ENCODE measurements around the gene RDH16.
A peak's percentile ranks its signal among the peaks of the same experiment; 100 is the strongest.
"Not testable (repeated sequence)": the region's sequence is repeated elsewhere in the genome, so short reads cannot be mapped to it uniquely, and the experiment has no call there.

RDH16 gene

GRCh38 chr12:56951582-56952339 is 5.6 kb downstream of the RDH16 start:
- DNase-seq = no peak

GRCh38 chr12:56948881-56949280 is 8.5 kb downstream of the RDH16 start:
- no peak for DNase-seq

DNA sequence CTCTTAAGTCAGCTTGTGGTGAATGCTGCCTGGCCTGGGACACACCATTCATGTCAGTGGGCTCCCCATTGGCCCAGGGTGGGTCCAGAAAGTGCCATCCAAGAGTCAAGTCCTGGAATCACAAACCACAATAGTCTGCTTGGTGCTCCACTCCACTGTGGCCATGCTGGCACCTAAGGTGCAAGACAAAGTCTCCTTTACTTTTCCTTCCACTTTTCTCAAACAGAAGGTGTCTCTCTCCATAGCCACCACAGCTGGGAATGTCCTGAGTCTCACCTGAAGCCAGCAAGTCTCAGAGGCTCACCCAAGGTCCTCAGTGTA is 9.0 kb downstream of the RDH16 start:
- no peak for DNase-seq

- DNase-seq = no peak
Measured at GRCh38 chr12:56947633-56948456, 9.6 kb downstream of the RDH16 start.

- no peak for DNase-seq
Measured at GRCh38 chr12:56943878-56944277, 13.5 kb downstream of the RDH16 start.

- not testable (repeated sequence) for DNase-seq
Measured at GRCh38 chr12:56943374-56943773, 14.0 kb downstream of the RDH16 start.

- DNase-seq = peak; percentile 72
Measured at GRCh38 chr12:56941299-56942017, 15.9 kb downstream of the RDH16 start.

GRCh38 chr12:56940942-56941298 is 16.5 kb downstream of the RDH16 start:
- not testable (repeated sequence) for DNase-seq

- no peak for DNase-seq
Measured at GRCh38 chr12:56935752-56936151, 21.7 kb downstream of the RDH16 start.

- DNase-seq = no peak
Measured at GRCh38 chr12:56935157-56935556, 22.3 kb downstream of the RDH16 start.

- DNase-seq = no peak
Measured at GRCh38 chr12:56933826-56934625, 23.4 kb downstream of the RDH16 start, which contains the start of gene SDR9C7. Gene SDR9C7 (minus strand): TSS chr12:56934408. CDS start chr12:56934261, 147 bp downstream.

- no peak for DNase-seq
Measured at GRCh38 chr12:56932867-56933266, 24.5 kb downstream of the RDH16 start.

- no peak for DNase-seq
Measured at GRCh38 chr12:56932146-56932545, 25.3 kb downstream of the RDH16 start.

DNA sequence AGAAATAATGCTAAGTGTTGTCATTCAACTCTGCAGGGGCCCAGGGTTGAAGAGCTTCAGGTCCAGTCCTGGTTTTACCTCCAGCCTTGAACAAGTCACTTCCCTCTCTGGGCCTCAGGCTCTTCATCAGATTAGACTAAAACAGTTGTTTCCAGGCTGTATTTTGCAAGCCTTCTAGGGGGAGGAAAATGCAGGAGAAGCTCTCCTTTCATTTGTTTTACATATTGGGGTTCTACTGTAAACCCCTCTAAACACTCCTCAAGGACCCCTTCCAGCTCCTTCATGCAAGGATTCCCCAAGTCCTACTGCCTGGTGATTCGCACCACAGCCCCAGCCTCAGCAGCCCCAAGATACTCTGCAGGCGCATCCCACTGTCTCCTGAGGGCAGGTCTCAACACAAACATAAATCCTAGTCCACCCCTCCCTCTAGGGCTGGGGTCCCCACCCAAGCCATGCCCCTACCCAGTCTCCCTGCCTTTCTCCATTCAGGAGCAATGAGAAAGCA is 25.9 kb downstream of the RDH16 start:
- DNase-seq = peak; percentile 55

DNA sequence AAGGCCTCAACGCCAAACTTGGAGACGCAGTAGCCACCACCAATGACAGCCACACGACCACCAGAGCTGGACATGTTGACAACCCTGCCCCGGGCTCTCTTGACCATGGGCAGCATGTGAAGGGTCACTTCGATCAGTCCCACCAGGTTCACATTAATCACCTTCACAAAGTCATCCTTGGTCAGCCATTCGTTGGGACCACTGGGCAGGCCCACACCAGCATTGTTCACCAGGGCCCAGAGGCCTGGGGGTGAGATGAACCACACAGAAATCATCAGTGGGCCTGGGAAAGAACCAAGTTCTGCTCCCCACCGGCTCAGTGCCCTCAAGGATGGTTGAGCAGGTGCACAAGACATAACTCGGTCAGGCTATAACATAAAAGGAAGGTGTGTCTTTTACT is 27.2 kb downstream of the RDH16 start:
- no peak for DNase-seq

DNA sequence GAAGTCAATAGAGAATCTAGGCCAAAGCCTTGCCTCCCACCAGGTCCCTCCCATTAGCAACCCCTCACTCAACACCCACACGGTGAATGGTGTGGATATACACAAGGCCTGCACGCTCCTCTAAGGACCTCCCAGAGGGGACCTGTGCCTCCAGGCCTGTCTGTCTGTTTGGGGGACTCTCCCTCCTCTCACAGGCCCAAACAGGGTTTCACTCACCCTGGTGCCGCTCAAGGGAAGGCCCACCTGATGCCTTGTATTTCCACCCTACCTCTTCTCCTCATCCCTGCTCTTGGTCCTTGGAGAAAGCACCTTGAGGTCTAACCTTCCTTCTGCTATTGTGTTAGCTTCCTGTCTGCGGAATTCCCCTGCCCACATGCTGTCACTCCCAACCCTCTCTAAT is 27.6 kb downstream of the RDH16 start:
- DNase-seq = no peak

- DNase-seq = no peak
Measured at GRCh38 chr12:56928262-56928661, 29.1 kb downstream of the RDH16 start.

DNA sequence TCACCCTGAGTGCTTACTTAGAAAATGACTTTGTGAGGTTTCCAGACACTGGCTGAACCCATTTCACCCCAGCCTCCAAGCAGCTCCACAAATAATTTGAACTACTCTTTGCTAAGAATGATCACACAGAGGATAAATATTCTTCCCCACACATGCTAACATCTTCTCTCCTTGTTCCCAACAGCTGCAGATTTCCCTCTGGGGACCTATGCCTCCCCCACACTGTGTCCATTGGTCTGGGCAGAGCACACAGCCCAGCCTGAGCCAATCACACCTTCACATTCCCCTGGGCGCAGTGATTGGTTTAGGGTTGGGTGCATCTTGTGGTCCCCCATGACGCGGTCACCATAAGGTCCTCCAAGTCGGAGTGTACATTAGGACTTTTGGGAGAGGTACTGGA is 30.1 kb downstream of the RDH16 start:
- DNase-seq = no peak

DNA sequence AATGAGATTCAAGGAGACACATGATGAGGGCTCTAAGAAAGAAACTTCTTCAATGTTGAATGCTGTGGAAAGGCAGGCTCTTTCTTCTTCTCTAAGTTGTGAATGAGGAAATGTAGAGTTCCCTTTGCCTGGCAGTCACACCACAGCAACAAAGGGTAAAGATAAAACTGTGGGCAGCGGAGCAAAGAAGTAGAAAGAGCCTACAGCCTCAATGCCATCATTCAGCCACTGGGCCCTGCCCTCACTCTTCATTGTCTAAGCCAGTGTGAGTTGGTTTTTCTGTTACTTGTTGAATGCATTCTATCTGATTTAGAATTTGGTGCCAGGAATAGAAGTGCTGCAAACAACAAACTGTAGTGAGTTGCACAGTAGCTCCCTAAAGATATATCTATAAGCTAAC is 35.4 kb downstream of the RDH16 start:
- no peak for DNase-seq

DNA sequence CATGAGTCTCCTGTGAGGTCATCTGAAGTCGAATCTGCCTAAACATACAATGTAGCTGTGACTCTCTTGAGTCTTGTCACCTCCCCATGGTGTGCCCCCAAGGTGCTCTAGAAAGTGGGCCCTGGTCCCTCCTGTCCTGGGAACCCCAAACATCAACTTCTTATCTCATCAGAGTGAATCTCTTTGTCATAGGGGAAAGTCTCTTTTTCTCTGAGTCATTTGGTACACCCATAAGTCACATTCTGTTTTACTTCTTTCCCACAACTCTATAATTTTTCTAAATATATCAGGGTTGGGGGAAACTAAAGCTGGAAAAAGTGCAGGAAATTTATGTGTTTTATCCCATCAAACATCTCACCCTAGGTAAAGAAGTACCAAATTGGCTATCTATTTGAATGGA is 36.1 kb downstream of the RDH16 start:
- no peak for DNase-seq

- not testable (repeated sequence) for DNase-seq
Measured at GRCh38 chr12:56918139-56918538, 39.3 kb downstream of the RDH16 start.

- DNase-seq = no peak
Measured at GRCh38 chr12:56916996-56917333, 40.4 kb downstream of the RDH16 start.
